PC-3 (cell line): Measurements from ENCODE around the gene ASB2.

Experiments
- EZH2 ChIP-seq: fragments of 300-600 bp; sonication (generic); IDR thresholded peaks from one replicate; pipeline ENCODE4 v1.6.1; 2017; ENCODE audit warnings: antibody characterized with exemption, mild to moderate bottlenecking, low read length; ENCODE audit not compliant: unreplicated experiment
- TF ChIP-seq, protein P1 (sequence below): fragments of 300-600 bp; sonication (generic); conservative IDR thresholded peaks from 2 replicates; pipeline ENCODE4 v1.5.1; 2017; ENCODE audit warnings: antibody characterized with exemption, low read depth, mild to moderate bottlenecking, low read length

- no peak for TF ChIP-seq EZH2
- TF ChIP-seq, protein P1, sequence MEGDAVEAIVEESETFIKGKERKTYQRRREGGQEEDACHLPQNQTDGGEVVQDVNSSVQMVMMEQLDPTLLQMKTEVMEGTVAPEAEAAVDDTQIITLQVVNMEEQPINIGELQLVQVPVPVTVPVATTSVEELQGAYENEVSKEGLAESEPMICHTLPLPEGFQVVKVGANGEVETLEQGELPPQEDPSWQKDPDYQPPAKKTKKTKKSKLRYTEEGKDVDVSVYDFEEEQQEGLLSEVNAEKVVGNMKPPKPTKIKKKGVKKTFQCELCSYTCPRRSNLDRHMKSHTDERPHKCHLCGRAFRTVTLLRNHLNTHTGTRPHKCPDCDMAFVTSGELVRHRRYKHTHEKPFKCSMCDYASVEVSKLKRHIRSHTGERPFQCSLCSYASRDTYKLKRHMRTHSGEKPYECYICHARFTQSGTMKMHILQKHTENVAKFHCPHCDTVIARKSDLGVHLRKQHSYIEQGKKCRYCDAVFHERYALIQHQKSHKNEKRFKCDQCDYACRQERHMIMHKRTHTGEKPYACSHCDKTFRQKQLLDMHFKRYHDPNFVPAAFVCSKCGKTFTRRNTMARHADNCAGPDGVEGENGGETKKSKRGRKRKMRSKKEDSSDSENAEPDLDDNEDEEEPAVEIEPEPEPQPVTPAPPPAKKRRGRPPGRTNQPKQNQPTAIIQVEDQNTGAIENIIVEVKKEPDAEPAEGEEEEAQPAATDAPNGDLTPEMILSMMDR, result no peak
These were observed 801 bp upstream of the ASB2 start for GRCh38 chr14:93977171-93977570.
